BE2C (cell line): ENCODE results near the gene RBMXL3. TPM values are rescaled to one million over a fixed set of nuclear protein-coding genes. Genes with fewer than 3 reads are reported as not detected.

Experiments used
- DNase-seq: peaks from one replicate; pipeline ENCODE4 v3.0.0-alpha.2; 2020
- H3K27me3 ChIP-seq: fragments of 250-450 bp; sonication (Bioruptor Pico); 2 replicates; pipeline ENCODE4 v1.5.1; 2020; ENCODE audit warnings: mild to moderate bottlenecking
- H3K36me3 ChIP-seq: fragments of 250-450 bp; sonication (Bioruptor Pico); 2 replicates; pipeline ENCODE4 v1.5.1; 2020; ENCODE audit warnings: mild to moderate bottlenecking
- H3K4me1 ChIP-seq: fragments of 250-450 bp; sonication (Bioruptor Pico); 2 replicates; pipeline ENCODE4 v1.5.1; 2020
- H3K4me3 ChIP-seq: 2 replicates; pipeline ENCODE4 v1.5.1; 2011; ENCODE audit warnings: low read depth, low read length
- H3K9me3 ChIP-seq: fragments of 250-450 bp; sonication (Bioruptor Pico); 2 replicates; pipeline ENCODE4 v1.5.1; 2020
- CTCF ChIP-seq: IDR thresholded peaks from 2 replicates; pipeline ENCODE4 v1.5.1; 2012; ENCODE audit warnings: mild to moderate bottlenecking, low read depth, low read length
- polyA plus RNA-seq: library from polyadenylated mRNA; unstranded; fragments of >200 nt; gene quantifications from one replicate; pipeline ENCODE4 v1.2.1, GENCODE V29; 2012; ENCODE audit warnings: low read depth, missing spikeins; ENCODE audit not compliant: insufficient read length, insufficient read depth

The RBMXL3 gene
- polyA plus RNA-seq = not detected

GRCh38 chrX:115189110-115189509 lies at the start of gene RBMXL3:
RBMXL3 (plus strand) TSS chrX:115189410; CDS start chrX:115189442, 32 bp downstream.
- H3K36me3 ChIP-seq = no peaks in the 10 kb centered on the region
- TF ChIP-seq CTCF = no peak
- no peaks in the 10 kb centered on the region for H3K9me3 ChIP-seq
- no peaks in the 10 kb centered on the region for H3K4me1 ChIP-seq
- DNase-seq = no peak
- H3K4me3 ChIP-seq = no peak within 1 kb of the TSS
- no peaks in the 10 kb centered on the region for H3K27me3 ChIP-seq

- Histone ChIP-seq H3K4me1 (no peaks in the 10 kb centered on the region), H3K9me3 (no peaks in the 10 kb centered on the region), H3K36me3 (no peaks in the 10 kb centered on the region), H3K27me3 (no peaks in the 10 kb centered on the region), H3K4me3 (no peak overlapping the region)
- no peak for DNase-seq
- no peak for TF ChIP-seq CTCF
Measured at GRCh38 chrX:115142057-115142456, 47.2 kb upstream of the RBMXL3 start.

- no peaks in the 10 kb centered on the region for H3K4me1 ChIP-seq
- no peaks in the 10 kb centered on the region for H3K27me3 ChIP-seq
- no peak overlapping the region for H3K4me3 ChIP-seq
- no peaks in the 10 kb centered on the region for H3K9me3 ChIP-seq
- peak; percentile 38; the same call in 1 of the 2 replicates for TF ChIP-seq CTCF
- H3K36me3 ChIP-seq = no peaks in the 10 kb centered on the region
- no peak for DNase-seq
Measured at GRCh38 chrX:115147220-115147619, 42.0 kb upstream of the RBMXL3 start.

GRCh38 chrX:115173181-115173580 lies 16.0 kb upstream of the RBMXL3 start:
- H3K4me1 ChIP-seq = no peaks in the 10 kb centered on the region
- no peaks in the 10 kb centered on the region for H3K9me3 ChIP-seq
- no peaks in the 10 kb centered on the region for H3K27me3 ChIP-seq
- TF ChIP-seq CTCF = no peak
- no peak overlapping the region for H3K4me3 ChIP-seq
- H3K36me3 ChIP-seq = no peaks in the 10 kb centered on the region
- no peak for DNase-seq

- Histone ChIP-seq H3K4me1 (no peaks in the 10 kb centered on the region), H3K9me3 (no peaks in the 10 kb centered on the region), H3K27me3 (no peaks in the 10 kb centered on the region), H3K4me3 (no peak overlapping the region), H3K36me3 (no peaks in the 10 kb centered on the region)
- no peak for TF ChIP-seq CTCF
- no peak for DNase-seq
Measured at GRCh38 chrX:115174548-115174947, 14.7 kb upstream of the RBMXL3 start.

- Histone ChIP-seq H3K4me1 (no peaks in the 10 kb centered on the region), H3K9me3 (no peaks in the 10 kb centered on the region), H3K4me3 (no peak overlapping the region), H3K27me3 (no peaks in the 10 kb centered on the region), H3K36me3 (no peaks in the 10 kb centered on the region)
- DNase-seq = no peak
- TF ChIP-seq CTCF = no peak
Measured at GRCh38 chrX:115177932-115178331, 11.3 kb upstream of the RBMXL3 start.
